PC-9 (cell line): ENCODE results near the gene COL27A1. TPM values are rescaled to one million over a fixed set of nuclear protein-coding genes. Genes with fewer than 3 reads are reported as not detected.

Experiments
- BruUV-seq: library from RNA; stranded (reverse); fragments of 400-500 nt; replicated peaks from 2 replicates; lab custom pipeline; 2021; lab: Mats Ljungman, UMichigan
- CTCF ChIA-PET: fragments of 300-600 bp; sonication (Branson Sonifier 250); formaldehyde crosslinking; loops from one replicate; lab custom pipeline; 2022; ENCODE audit warnings: antibody characterized with exemption; lab: Charles Lee
- POLR2A ChIA-PET: fragments of 300-600 bp; sonication (Branson Sonifier 250); formaldehyde crosslinking; loops from one replicate; lab custom pipeline; 2022; ENCODE audit warnings: antibody characterized with exemption; ENCODE audit not compliant: unreplicated experiment; lab: Charles Lee
- DNase-seq, 2 experiments: peaks; one replicate each; pipeline versions ENCODE4 v3.0.0 to v3.0.0-alpha.2; 2015 to 2022; ENCODE audit warnings: mixed read lengths in 1 of 2
- H2AFZ ChIP-seq: fragments of 200-600 bp; sonication (generic); 2 replicates; pipeline ENCODE4 v1.8.1; 2017; ENCODE audit warnings: antibody characterized with exemption
- H3F3A ChIP-seq: fragments of 200-600 bp; sonication (generic); 2 replicates; pipeline ENCODE4 v1.8.1; 2017; ENCODE audit warnings: antibody characterized with exemption, mild to moderate bottlenecking, low read depth; ENCODE audit not compliant: insufficient read depth
- H3K27ac ChIP-seq: fragments of 200-600 bp; sonication (generic); 2 replicates; pipeline ENCODE4 v1.6.1; 2016; ENCODE audit warnings: mixed run types
- H3K27me3 ChIP-seq: fragments of 200-600 bp; sonication (generic); 2 replicates; pipeline ENCODE4 v1.6.1; 2016; ENCODE audit warnings: low read depth, mixed run types; ENCODE audit not compliant: insufficient read depth
- H3K36me3 ChIP-seq: fragments of 200-600 bp; sonication (generic); 2 replicates; pipeline ENCODE4 v1.6.1; 2016; ENCODE audit warnings: low read depth, mixed run types
- H3K4me1 ChIP-seq: fragments of 200-600 bp; sonication (generic); replicated peaks from 2 replicates; pipeline ENCODE4 v1.6.1; 2016; ENCODE audit warnings: mixed run types; ENCODE audit not compliant: insufficient read depth
- H3K4me2 ChIP-seq: fragments of 200-600 bp; sonication (generic); 2 replicates; pipeline ENCODE4 v1.6.1; 2017; ENCODE audit warnings: mixed run types
- H3K4me3 ChIP-seq: fragments of 200-600 bp; sonication (generic); 2 replicates; pipeline ENCODE4 v1.6.1; 2016; ENCODE audit warnings: mixed run types
- H3K79me2 ChIP-seq: fragments of 200-600 bp; sonication (generic); 2 replicates; pipeline ENCODE4 v1.6.1; 2017; ENCODE audit warnings: low read depth, mixed run types
- H3K9me2 ChIP-seq: fragments of 200-600 bp; sonication (generic); 2 replicates; pipeline ENCODE4 v1.8.1; 2017; ENCODE audit warnings: mild to moderate bottlenecking; ENCODE audit not compliant: insufficient read depth
- H3K9me3 ChIP-seq: fragments of 200-600 bp; sonication (generic); 2 replicates; pipeline ENCODE4 v1.8.1; 2016; ENCODE audit warnings: low read depth; ENCODE audit not compliant: insufficient read depth
- H4K20me1 ChIP-seq: fragments of 200-600 bp; sonication (generic); 2 replicates; pipeline ENCODE4 v1.8.1; 2017; ENCODE audit not compliant: insufficient read depth
- EZH2 ChIP-seq: fragments of 200-600 bp; sonication (generic); IDR thresholded peaks from 2 replicates; pipeline ENCODE4 v1.8.0; 2017; ENCODE audit warnings: antibody characterized with exemption, low read depth
- intact Hi-C: fragments of 100-400 bp; cut with micrococcal nuclease; formaldehyde crosslinking; loops from one replicate; pipeline ENCODE4 v1.10.0; 2022; ENCODE audit not compliant: unreplicated experiment
- total RNA-seq: library from RNA; stranded (reverse); gene quantifications from 2 replicates; pipeline ENCODE4 v1.2.3, GENCODE V29; 2021
- TF ChIP-seq, protein P1 (sequence below): fragments of 200-600 bp; sonication (generic); conservative IDR thresholded peaks from 2 replicates; pipeline ENCODE4 v1.6.1; 2017; ENCODE audit warnings: mixed run types, antibody characterized with exemption, mild to moderate bottlenecking, moderate library complexity

The COL27A1 gene
- total RNA-seq, 1 experiment from 2014 or later = 0.39 TPM

DNA sequence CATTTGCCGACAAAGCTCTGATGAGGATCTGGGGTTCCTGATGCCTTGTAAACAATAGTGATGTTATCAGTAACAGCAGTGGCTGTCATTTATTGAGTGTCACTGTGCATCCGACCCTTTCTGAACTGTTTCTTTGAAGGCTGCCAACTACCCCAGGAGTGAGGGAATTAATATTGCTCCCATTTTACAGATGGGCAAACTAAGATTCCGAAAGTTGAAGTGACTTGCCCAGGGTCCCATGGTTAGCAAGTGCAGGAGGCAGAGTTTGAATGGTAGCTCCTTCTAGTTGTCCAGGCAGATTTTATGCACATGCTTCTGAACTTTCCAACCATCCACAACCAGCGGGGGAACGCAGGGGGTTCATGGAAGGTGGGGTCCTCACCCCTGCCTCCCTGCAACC, 81.9 kb downstream of the COL27A1 start:
- H3F3A ChIP-seq = no peaks in the 10 kb centered on the region
- CTCF ChIA-PET = no interaction called here
- POLR2A ChIA-PET = no interaction called here
- no peaks in the 10 kb centered on the region for H3K9me3 ChIP-seq
- H3K4me1 ChIP-seq = 0 out of 2 replicates have a peak, but pooled peaks cover 1% of the 10 kb centered on the region
- DNase-seq = no peak
- no peak overlapping the region for H2AFZ ChIP-seq
- no peak overlapping the region for H3K4me2 ChIP-seq
- H3K9me2 ChIP-seq = no peaks in the 10 kb centered on the region
- no peak for TF ChIP-seq EZH2
- TF ChIP-seq, protein P1, sequence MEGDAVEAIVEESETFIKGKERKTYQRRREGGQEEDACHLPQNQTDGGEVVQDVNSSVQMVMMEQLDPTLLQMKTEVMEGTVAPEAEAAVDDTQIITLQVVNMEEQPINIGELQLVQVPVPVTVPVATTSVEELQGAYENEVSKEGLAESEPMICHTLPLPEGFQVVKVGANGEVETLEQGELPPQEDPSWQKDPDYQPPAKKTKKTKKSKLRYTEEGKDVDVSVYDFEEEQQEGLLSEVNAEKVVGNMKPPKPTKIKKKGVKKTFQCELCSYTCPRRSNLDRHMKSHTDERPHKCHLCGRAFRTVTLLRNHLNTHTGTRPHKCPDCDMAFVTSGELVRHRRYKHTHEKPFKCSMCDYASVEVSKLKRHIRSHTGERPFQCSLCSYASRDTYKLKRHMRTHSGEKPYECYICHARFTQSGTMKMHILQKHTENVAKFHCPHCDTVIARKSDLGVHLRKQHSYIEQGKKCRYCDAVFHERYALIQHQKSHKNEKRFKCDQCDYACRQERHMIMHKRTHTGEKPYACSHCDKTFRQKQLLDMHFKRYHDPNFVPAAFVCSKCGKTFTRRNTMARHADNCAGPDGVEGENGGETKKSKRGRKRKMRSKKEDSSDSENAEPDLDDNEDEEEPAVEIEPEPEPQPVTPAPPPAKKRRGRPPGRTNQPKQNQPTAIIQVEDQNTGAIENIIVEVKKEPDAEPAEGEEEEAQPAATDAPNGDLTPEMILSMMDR = no peak
- no peaks in the 10 kb centered on the region for H4K20me1 ChIP-seq
- peaks cover 9% of the 10 kb centered on the region for H3K27me3 ChIP-seq
- no peaks in the 10 kb centered on the region for H3K36me3 ChIP-seq
- no TSS peak for BruUV-seq
- intact Hi-C loops = no loop called here
- no peaks in the 10 kb centered on the region for H3K79me2 ChIP-seq
- H3K27ac ChIP-seq = no peak overlapping the region
- H3K4me3 ChIP-seq = no peak overlapping the region

DNA sequence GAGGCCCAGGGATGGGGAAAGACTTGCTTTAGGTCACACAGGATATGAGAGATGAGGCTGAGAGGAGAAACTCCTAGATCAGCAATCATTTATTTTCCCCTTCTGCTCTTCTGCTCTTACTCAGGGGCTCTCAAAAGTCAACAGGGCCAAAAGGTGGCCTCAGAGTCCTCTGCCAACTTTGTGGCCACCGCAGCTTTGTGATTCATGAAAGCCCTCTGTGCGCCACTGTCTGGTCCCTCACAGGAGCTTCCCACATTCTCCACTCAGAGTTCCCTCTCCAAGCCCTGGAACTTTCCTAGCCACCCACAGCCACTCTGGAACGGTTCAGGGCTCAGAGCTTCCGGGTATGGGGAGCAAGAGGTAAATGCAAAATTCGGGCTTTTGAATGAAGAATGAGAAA, 82.4 kb downstream of the COL27A1 start:
- no TSS peak for BruUV-seq

GRCh38 chr9:114238472-114238871, 83.1 kb downstream of the COL27A1 start:
- Histone ChIP-seq H3F3A (no peaks in the 10 kb centered on the region), H3K27me3 (peaks cover 9% of the 10 kb centered on the region), H3K36me3 (no peaks in the 10 kb centered on the region), H3K4me2 (no peak overlapping the region), H3K9me3 (no peaks in the 10 kb centered on the region), H2AFZ (no peak overlapping the region), H3K79me2 (no peaks in the 10 kb centered on the region), H4K20me1 (no peaks in the 10 kb centered on the region), H3K27ac (no peak overlapping the region), H3K4me3 (no peak overlapping the region), H3K4me1 (no peaks in the 10 kb centered on the region), H3K9me2 (no peaks in the 10 kb centered on the region)
- DNase-seq = no peak
- intact Hi-C loops = no loop called here
- ChIA-PET CTCF (no interaction called here), POLR2A (no interaction called here)
- TF ChIP-seq EZH2 = no peak
- TF ChIP-seq, protein P1 = no peak
- BruUV-seq = no TSS peak

More for the DNA sequence above, 82.4 kb downstream of the COL27A1 start:
- POLR2A ChIA-PET = no interaction called here
- Histone ChIP-seq H2AFZ (no peak overlapping the region), H3K4me2 (no peak overlapping the region), H3K27ac (no peak overlapping the region), H3K27me3 (peaks cover 9% of the 10 kb centered on the region), H3K4me1 (no peaks in the 10 kb centered on the region), H3K9me3 (no peaks in the 10 kb centered on the region), H3K36me3 (no peaks in the 10 kb centered on the region), H4K20me1 (no peaks in the 10 kb centered on the region), H3K4me3 (no peak overlapping the region), H3K79me2 (no peaks in the 10 kb centered on the region), H3K9me2 (no peaks in the 10 kb centered on the region), H3F3A (no peaks in the 10 kb centered on the region)
- CTCF ChIA-PET = no interaction called here
- intact Hi-C loops = no loop called here
- no peak for DNase-seq
- TF ChIP-seq, protein P1 = no peak
- TF ChIP-seq EZH2 = no peak
